HepG2 (cell line): ENCODE results near the gene RPRD2. TPM values are rescaled to one million over a fixed set of nuclear protein-coding genes. Genes with fewer than 3 reads are reported as not detected.

ENCODE experiments used
- ATAC-seq: fragments of 200-7000 bp; cut with Tn5 transposase; 3 replicates; pipeline ENCODE4 v1.9.1; 2020; ENCODE audit warnings: mild to moderate bottlenecking, moderate library complexity
- BruUV-seq: library from RNA; stranded (reverse); fragments of 400-500 nt; replicated peaks from 2 replicates; lab custom pipeline; 2021; lab: Mats Ljungman, UMichigan
- CTCF ChIA-PET: fragments of 300-600 bp; formaldehyde crosslinking; extraction: SDS; loops from one replicate; lab custom pipeline; 2021; ENCODE audit warnings: low total read pairs, inconsistent platforms, low intra/inter-chr PET ratio; lab: Yijun Ruan, JAX
- POLR2A ChIA-PET: fragments of 350-600 bp; sonication (Branson Sonifier 250); formaldehyde crosslinking; loops from one replicate; lab custom pipeline; 2020; ENCODE audit warnings: antibody characterized with exemption, inconsistent platforms; lab: Yijun Ruan, JAX
- DNase-seq: peaks from one replicate; pipeline ENCODE4 v3.0.0-alpha.2; 2015; ENCODE audit warnings: low spot score
- FAIRE-seq: peaks from 3 replicates; lab custom pipeline; 2011; peaks lifted over from hg19 to GRCh38; lab: Jason Lieb, UNC
- H2AFZ ChIP-seq: one replicate; pipeline ENCODE4 v1.6.1; 2011; ENCODE audit warnings: low read length, inconsistent platforms
- H3K27ac ChIP-seq: fragments of 300-600 bp; 3 replicates; pipeline ENCODE4 v1.8.0; 2011; ENCODE audit warnings: mixed run types, mild to moderate bottlenecking, mixed read lengths, low read length, inconsistent platforms; ENCODE audit not compliant: insufficient read depth; ENCODE audit errors: extremely low read length
- H3K27me3 ChIP-seq, 2 experiments: fragments of 200-600 bp in 1 of 2; 2 replicates in 1 of 2; 3 replicates in 1 of 2; pipeline versions ENCODE4 v1.6.0 to v1.8.0; 2011; ENCODE audit warnings: low read length in 2 of 2, mild to moderate bottlenecking in 2 of 2, moderate library complexity in 2 of 2, inconsistent platforms in 1 of 2; ENCODE audit not compliant: insufficient read depth in 2 of 2, control insufficient read depth in 1 of 2
- H3K36me3 ChIP-seq, 2 experiments: fragments of 200-600 bp in 1 of 2; replicated peaks in 1 of 2; 2 replicates in 1 of 2; 3 replicates in 1 of 2; pipeline versions ENCODE4 v1.5.1 to v1.8.0; 2011; ENCODE audit warnings: low read length in 2 of 2, inconsistent platforms in 1 of 2; ENCODE audit not compliant: insufficient read depth in 2 of 2, control insufficient read depth in 1 of 2
- H3K4me1 ChIP-seq: 2 replicates; pipeline ENCODE4 v1.5.1; 2012; ENCODE audit warnings: low read length, inconsistent platforms; ENCODE audit not compliant: insufficient read depth
- H3K4me2 ChIP-seq: 2 replicates; pipeline ENCODE4 v1.6.0; 2011; ENCODE audit warnings: low read depth, low read length, inconsistent platforms
- H3K4me3 ChIP-seq, 3 experiments: fragments of 200-600 bp in 1 of 3; sonication (generic), shearing (Covaris generic) in 1 of 3; replicated peaks in 1 of 3; 2 replicates each; pipeline ENCODE4 v1.5.1; 2011 to 2016; ENCODE audit warnings: low read length in 3 of 3, inconsistent platforms in 2 of 3, low read depth in 2 of 3, mild to moderate bottlenecking in 2 of 3, control low read depth in 1 of 3, mixed read lengths in 1 of 3; ENCODE audit not compliant: insufficient read depth in 1 of 3
- H3K79me2 ChIP-seq: one replicate; pipeline ENCODE4 v1.6.1; 2011; ENCODE audit warnings: low read length, inconsistent platforms; ENCODE audit not compliant: insufficient read depth
- H3K9ac ChIP-seq: 2 replicates; pipeline ENCODE4 v1.6.0; 2011; ENCODE audit warnings: mild to moderate bottlenecking, low read depth, low read length, inconsistent platforms; ENCODE audit not compliant: insufficient read depth
- H3K9me3 ChIP-seq: 2 replicates; pipeline ENCODE4 v1.5.1; 2012; ENCODE audit warnings: mild to moderate bottlenecking, low read length
- H4K20me1 ChIP-seq: 2 replicates; pipeline ENCODE4 v1.6.0; 2011; ENCODE audit warnings: inconsistent platforms, mild to moderate bottlenecking, low read length, moderate library complexity; ENCODE audit not compliant: insufficient read depth
- ASH2L ChIP-seq: fragments of 300-600, 200-600 bp; sonication (generic); IDR thresholded peaks from 2 replicates; pipeline ENCODE4 v1.7.0; 2017; ENCODE audit warnings: low read depth, mild to moderate bottlenecking, moderate library complexity, mixed read lengths, low read length; ENCODE audit not compliant: insufficient read length
- CBX5 ChIP-seq: sonication (generic); formaldehyde crosslinking; IDR thresholded peaks from 2 replicates; pipeline ENCODE4 v1.4.0; 2020; ENCODE audit warnings: missing genetic modification reagents, borderline replicate concordance
- GPN1 ChIP-seq: sonication (generic); formaldehyde crosslinking; IDR thresholded peaks from 2 replicates; pipeline ENCODE4 v1.5.1; 2020; ENCODE audit warnings: missing genetic modification reagents, borderline replicate concordance
- KLF13 ChIP-seq: sonication (generic); formaldehyde crosslinking; IDR thresholded peaks from 2 replicates; pipeline ENCODE4 v1.4.0; 2020; ENCODE audit warnings: mild to moderate bottlenecking, missing genetic modification reagents
- MAFF ChIP-seq: IDR thresholded peaks from 2 replicates; pipeline ENCODE4 v1.6.1; 2011; ENCODE audit warnings: low read depth, low read length, improper control_type of control experiment
- MAFK ChIP-seq, 2 experiments: IDR thresholded peaks in 1 of 2; conservative IDR thresholded peaks in 1 of 2; 2 replicates each; pipeline ENCODE4 v1.6.1; 2011; ENCODE audit warnings: improper control_type of control experiment in 2 of 2, low read length in 2 of 2
- NPAS2 ChIP-seq: sonication (generic); formaldehyde crosslinking; IDR thresholded peaks from 2 replicates; pipeline ENCODE4 v1.8.0; 2022; ENCODE audit warnings: mild to moderate bottlenecking, missing genetic modification reagents, borderline replicate concordance
- SOX5 ChIP-seq: IDR thresholded peaks from 2 replicates; pipeline ENCODE4 v1.6.1; 2016; ENCODE audit warnings: borderline replicate concordance
- STAT5B ChIP-seq: sonication (generic); formaldehyde crosslinking; IDR thresholded peaks from 2 replicates; pipeline ENCODE4 v1.4.0; 2020; ENCODE audit warnings: missing genetic modification reagents
- TEAD2 ChIP-seq: sonication (generic); formaldehyde crosslinking; IDR thresholded peaks from 2 replicates; pipeline ENCODE4 v1.9.0; 2021; ENCODE audit warnings: missing genetic modification reagents
- ZBTB34 ChIP-seq: sonication (generic); formaldehyde crosslinking; IDR thresholded peaks from 2 replicates; pipeline ENCODE4 v1.8.0; 2022; ENCODE audit warnings: mild to moderate bottlenecking, missing genetic modification reagents
- ZBTB44 ChIP-seq: sonication (generic); formaldehyde crosslinking; IDR thresholded peaks from 2 replicates; pipeline ENCODE4 v1.4.0; 2020; ENCODE audit warnings: missing genetic modification reagents
- ZNF121 ChIP-seq: sonication (generic); formaldehyde crosslinking; IDR thresholded peaks from 2 replicates; pipeline ENCODE4 v1.5.0; 2020; ENCODE audit warnings: mild to moderate bottlenecking, missing genetic modification reagents
- ZNF564 ChIP-seq: sonication (generic); formaldehyde crosslinking; IDR thresholded peaks from 2 replicates; pipeline ENCODE4 v1.8.1; 2023; ENCODE audit warnings: mild to moderate bottlenecking, missing genetic modification reagents
- ZNF687 ChIP-seq: sonication (generic); formaldehyde crosslinking; IDR thresholded peaks from 2 replicates; pipeline ENCODE4 v1.5.1; 2020; ENCODE audit warnings: mild to moderate bottlenecking, missing genetic modification reagents, moderate library complexity
- WGBS: methylation state at CpG from one replicate; pipeline ENCODE4 v1.1.6; 2017; ENCODE audit warnings: low lambda C conversion rate; 5-methylcytosine and 5-hydroxymethylcytosine counted together
- in situ Hi-C: cut with HindIII; loops from 2 replicates; pipeline ENCODE4 v1.10.0; 2017; ENCODE audit warnings: low pct_unique_long_range_greater_than_20kb; ENCODE audit not compliant: extremely low pct_ligation_motif_present
- intact Hi-C: fragments of 100-400 bp; cut with micrococcal nuclease; formaldehyde crosslinking; loops from one replicate; pipeline ENCODE4 v1.10.0; 2022; ENCODE audit not compliant: unreplicated experiment
- polyA plus RNA-seq, 8 experiments: library from polyadenylated mRNA; depleted of rRNA in 3 of 8; stranded (reverse) in 7 of 8; unstranded in 1 of 8; fragments of >200 nt; fragmentation: Illumina TruSeq in 4 of 8; extraction: Trizol in 4 of 8; gene quantifications; 2 replicates each; pipeline versions ENCODE4 v1.2.1 to v1.2.3, GENCODE V29; 2011 to 2016; ENCODE audit warnings: low read depth in 4 of 8, missing spikeins in 1 of 8, mixed read lengths in 1 of 8; ENCODE audit not compliant: insufficient read depth in 1 of 8
- total RNA-seq, 5 experiments: library from RNA; depleted of rRNA; stranded (reverse); fragments of >200 nt; fragmentation: Illumina TruSeq; extraction: Trizol; gene quantifications; 2 replicates each; pipeline ENCODE4 v1.2.3, GENCODE V29; 2016; ENCODE audit warnings: low read depth in 1 of 5

Gene RPRD2
- total and polyA plus RNA-seq, 2 of the 13 experiments (the other 11 are each of a cell fraction or from before 2014, with no cell fraction given) = 8.0 to 8.9 TPM

GRCh38 chr1:150415800-150416199 is 51.9 kb downstream of the RPRD2 start:
- H3K4me3 ChIP-seq = no peak overlapping the region
- H3K27ac ChIP-seq = no peak overlapping the region
- CTCF ChIA-PET = no interaction called here
- H2AFZ ChIP-seq = no peak overlapping the region
- intact Hi-C loops (no loop called here), in situ Hi-C loops (loop anchor here (10.0 kb wide), 1 partner anchor 51 kb away; the partner anchor contains the start of gene RPRD2)
- no peak for DNase-seq
- no peak for ATAC-seq
- POLR2A ChIA-PET = no interaction called here
- peaks cover 15% of the 10 kb centered on the region for H3K4me1 ChIP-seq
- H3K79me2 ChIP-seq = peaks cover 56% of the 10 kb centered on the region
- H4K20me1 ChIP-seq = peaks cover 9% of the 10 kb centered on the region; the same call in 1 of the 2 replicates
- no peak overlapping the region for H3K9ac ChIP-seq
- no peak overlapping the region for H3K4me2 ChIP-seq
- FAIRE-seq = no peak
- no TSS peak for BruUV-seq
- TF ChIP-seq TEAD2 (CRISPR knock-in tag) (no peak), MAFK (conservative IDR thresholded peaks at IDR 0.05 in 1 of 2, IDR thresholded peaks at IDR 0.05 in 1 of 2; ENCODE audit: low read length in 2 of 2) (peak; percentile 85 to 88), ZNF121 (CRISPR knock-in tag) (no peak), ZNF564 (no peak), CBX5 (CRISPR knock-in tag) (no peak), ZBTB44 (CRISPR knock-in tag) (no peak), MAFF (peak; percentile 71), STAT5B (no peak), GPN1 (no peak), SOX5 (no peak), NPAS2 (CRISPR knock-in tag) (no peak), ZBTB34 (CRISPR knock-in tag) (no peak), ASH2L (no peak), ZNF687 (CRISPR knock-in tag) (no peak), KLF13 (CRISPR knock-in tag) (no peak)
- H3K36me3 ChIP-seq = peaks cover 4 to 26% of the 10 kb centered on the region in 2 experiments; a peak in 1 of 5 replicates
- no peaks in the 10 kb centered on the region for H3K9me3 ChIP-seq
- 97% methylated on average over 3 of the region's 3 CpGs for WGBS
- H3K27me3 ChIP-seq = no peaks in the 10 kb centered on the region
